Right ventricle myocardium superior (tissue), 1 donor: ENCODE data around the gene B3GNT3. TPM values are rescaled to one million over a fixed set of nuclear protein-coding genes. Genes with fewer than 3 reads are reported as not detected.

Experiments
- ATAC-seq: fragments of 200-7000 bp; cut with Tn5 transposase; one replicate; pipeline ENCODE4 v1.9.1; 2020; ENCODE audit warnings: mild to moderate bottlenecking; ENCODE audit not compliant: poor library complexity
- DNase-seq: peaks from one replicate; pipeline ENCODE4 v3.0.0-alpha.2; 2020
- intact Hi-C: fragments of 100-400 bp; cut with DNase I; formaldehyde crosslinking; loops from one replicate; pipeline ENCODE4 v1.11.2; 2022
- total RNA-seq: library from RNA; stranded (reverse); fragmentation: NEBNext Ultra II Directional; extraction: Animal tissue kit (Norgen Biotek cat#: 25700); gene quantifications from one replicate; pipeline ENCODE4 v1.2.1, GENCODE V29; 2021
- donor health status: DM: no; HTN: yes; CAD: no; lungs with severe emphysema.

B3GNT3 gene
- total RNA-seq, 1 donor from 2014 or later, result not detected

DNA sequence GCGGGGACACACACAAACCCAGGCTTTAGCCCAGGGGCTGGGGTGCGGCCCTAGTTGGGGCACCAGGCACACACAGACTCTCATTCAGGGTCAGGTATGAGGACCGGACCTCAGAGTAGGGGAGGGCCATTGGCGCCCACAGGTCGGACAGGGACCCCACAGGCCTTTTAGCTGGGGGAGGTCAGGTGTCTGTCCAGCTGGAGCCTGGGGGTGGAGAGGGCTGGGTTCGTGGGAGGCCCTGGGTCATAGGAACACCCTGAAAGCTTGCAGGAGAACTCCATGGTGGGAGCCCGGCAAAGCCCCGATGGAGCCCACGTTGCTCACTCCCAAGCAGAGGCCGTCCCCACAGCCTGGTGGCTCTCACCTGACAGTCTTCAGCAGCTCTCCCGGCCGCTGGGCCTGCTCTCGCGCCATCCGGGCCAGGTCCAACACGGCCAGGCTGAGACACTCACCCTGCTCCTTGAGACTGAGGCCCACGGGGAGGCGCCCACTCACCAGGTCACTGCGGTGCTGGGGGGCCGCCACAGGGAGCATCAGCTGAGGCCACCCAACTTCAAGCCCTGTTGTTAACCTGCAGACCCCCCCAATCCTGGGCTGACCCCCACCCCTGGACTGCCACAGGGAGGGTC is 47.8 kb downstream of the B3GNT3 start:
- DNase-seq, result no peak
- no peak for ATAC-seq
- intact Hi-C loops, result no loop called here

DNA sequence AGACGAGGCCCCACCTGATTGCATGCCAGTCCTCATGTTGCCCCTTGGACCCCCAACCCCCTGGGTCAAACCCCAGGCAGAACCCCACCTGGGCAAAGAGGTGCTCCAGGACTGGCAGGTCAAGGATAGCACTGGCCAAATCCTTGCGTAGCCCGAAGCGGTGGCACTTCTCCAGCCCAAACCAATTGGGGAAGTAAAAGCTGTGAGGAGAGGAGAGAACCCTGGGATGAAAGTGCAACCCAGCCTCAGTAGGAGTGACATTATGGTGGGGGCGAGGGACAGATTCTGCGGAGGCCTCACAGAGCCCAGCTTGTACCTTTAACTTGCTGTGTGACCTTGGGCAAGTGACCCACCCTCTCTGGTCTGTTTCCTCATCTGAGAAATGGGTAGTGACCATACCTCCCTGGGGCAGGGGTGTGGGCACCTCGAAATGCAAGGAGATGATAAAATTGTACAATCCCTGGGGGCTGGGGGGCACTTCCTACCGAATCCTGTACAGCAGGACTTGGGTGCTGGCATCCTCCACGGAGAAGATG is 48.4 kb downstream of the B3GNT3 start:
- DNase-seq (no peak), ATAC-seq (no peak)
- intact Hi-C loops, result no loop called here

DNA sequence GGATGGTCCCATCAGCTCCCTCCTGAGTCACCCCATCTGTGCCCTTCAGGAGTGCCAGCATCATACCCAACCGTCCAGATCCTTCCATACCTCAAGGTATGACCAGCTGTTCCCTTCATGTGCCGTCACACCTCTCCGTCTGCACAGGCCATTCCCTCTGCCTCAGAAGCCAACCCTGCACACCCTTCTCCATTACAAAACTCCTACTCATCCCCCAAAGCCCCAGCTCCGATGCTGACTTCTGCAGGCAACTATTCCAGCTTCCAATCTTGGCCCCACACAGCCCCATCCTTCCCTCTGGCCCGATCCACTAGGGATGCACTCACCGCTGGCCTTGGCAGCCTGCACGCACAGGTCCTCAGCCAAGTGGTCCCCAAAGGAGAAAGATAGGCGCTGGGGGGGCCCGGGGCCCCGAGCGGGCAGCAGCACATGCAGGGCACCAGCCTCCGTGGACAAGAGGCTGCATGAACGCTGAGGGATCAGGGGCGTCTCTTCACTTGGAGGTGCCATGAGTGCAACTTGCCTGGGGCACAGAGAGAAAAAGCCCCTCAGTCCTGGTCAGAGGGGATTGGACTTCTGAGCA is 49.1 kb downstream of the B3GNT3 start:
- intact Hi-C loops, result no loop called here
- DNase-seq (no peak), ATAC-seq (no peak)

DNA sequence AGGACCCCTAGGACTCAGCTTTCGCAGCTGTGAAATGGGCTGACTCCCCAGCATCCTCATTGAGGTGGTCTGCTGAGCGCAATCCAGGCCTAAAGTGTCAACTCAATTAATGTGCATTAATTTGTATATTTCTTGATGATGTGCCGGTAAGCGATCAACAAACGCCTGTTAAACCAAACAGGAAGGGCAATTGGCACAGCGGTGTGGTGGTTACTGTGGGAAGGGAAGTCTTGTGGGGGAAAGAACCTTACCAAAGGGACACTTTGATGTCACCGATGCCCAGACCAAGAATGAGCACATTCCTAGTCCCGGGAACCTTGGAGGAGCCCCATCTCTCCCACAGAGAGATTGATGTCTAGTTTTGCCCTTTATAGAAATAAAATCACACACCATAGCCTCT is 51.2 kb downstream of the B3GNT3 start:
- ATAC-seq (no peak), DNase-seq (no peak)
- intact Hi-C loops, result no loop called here

DNA sequence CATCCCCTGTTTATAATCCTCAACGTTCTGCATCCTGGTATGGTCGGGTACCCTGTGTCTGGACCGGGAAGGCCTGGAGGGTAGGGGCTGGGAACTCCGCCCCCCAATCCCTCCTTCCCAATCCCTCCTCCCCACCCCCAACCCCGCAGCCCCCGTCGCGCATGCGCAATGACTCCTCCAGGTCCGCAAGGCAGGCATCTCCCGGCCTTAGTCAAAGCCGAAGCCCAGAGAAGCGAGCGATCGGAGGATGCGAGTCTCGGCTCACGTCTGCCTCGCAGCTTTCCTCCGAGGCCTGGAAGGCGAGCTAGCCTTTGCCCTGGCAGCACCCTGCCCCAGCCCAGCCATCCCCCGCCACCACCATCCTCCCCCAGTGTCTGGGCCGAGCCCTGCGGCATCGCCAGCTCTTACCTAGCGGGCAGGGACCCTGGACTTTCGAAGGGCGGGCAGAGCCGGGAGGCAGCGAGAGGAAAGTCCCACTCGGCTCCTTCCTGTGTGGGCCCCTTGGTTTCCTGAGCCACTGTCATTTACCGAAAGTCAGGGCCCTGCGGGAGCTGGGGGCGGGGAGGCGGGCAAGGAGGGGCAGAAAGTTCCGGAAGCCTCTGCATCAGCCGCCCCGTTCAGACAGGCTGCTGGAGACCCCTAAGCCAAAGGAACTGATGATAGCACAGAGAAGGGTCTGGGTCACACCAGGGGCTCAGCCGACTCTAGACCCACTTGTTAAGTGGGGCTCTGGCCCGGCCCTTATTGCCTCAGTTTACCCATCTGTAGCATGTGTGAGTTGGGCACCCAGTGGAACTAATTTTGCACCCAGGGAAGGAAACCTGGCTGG is 52.8 kb downstream of the B3GNT3 start, which contains the start of gene JAK3:
TSS of gene JAK3 (minus strand) at position 445 of the 829 bp plus-strand sequence. CDS start 3,565 bp downstream, outside the sequence.
- intact Hi-C loops, result no loop called here
- ATAC-seq (peak; percentile 77), DNase-seq (peak; percentile 74)

DNA sequence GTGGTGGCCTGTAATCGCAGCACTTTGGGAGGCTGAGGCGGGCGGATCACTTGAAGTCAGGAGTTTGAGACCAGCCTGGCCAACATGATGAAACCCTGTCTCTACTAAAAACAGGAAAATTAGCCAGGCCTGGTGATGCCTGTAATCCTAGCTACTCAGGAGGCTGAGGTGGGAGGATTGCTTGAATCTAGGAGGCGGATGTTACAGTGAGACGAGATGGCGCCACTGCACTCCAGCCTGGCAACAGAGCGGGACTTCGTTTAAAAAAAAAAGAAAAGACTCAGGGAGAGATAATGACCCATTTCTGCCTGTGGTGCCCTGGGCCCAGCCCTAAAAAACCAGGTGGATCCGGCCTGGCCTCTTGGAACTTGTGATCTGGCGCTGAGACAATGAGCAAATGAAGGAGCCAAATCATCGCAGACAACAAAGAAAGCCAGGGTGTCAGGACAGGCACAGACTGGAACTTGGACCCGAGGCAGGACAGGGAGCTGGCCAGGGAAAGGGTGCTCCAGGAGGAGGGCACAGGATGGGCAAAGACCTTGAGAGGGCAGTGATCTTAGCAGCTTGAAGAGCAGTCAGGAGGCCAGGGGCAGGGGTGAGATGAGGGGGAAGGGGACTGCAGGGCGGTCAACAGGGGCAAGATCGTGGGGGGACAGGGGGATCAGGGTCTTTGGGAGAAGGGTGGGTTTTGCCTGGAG is 53.8 kb downstream of the B3GNT3 start:
- no peak for ATAC-seq

DNA sequence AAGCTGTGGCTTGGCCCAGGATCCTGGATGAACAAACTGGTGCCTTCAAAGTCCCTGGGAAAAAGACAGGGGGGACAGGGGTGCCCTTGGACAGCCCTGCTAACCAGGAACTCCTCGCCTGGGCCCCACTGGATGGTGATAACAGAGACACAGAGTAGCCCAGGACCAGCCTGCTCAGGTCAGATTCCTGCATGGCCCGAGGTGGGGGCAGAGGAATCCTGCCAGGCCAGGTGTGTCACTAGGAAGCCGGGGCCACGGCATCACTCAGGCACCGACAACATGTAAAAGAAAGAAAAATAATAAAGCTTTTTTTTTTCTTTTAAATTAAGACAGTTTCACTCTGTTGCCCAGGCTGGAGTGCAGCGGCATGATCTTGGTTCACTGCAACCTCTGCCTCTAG is 59.1 kb downstream of the B3GNT3 start:
- DNase-seq (no peak), ATAC-seq (no peak)
- intact Hi-C loops, result loop anchor here (10.0 kb wide), 1 partner anchor 139 kb away; the partner anchor contains the start of gene MAP1S

More for the DNA sequence above, 53.8 kb downstream of the B3GNT3 start:
- no peak for DNase-seq
- intact Hi-C loops, result no loop called here

DNA sequence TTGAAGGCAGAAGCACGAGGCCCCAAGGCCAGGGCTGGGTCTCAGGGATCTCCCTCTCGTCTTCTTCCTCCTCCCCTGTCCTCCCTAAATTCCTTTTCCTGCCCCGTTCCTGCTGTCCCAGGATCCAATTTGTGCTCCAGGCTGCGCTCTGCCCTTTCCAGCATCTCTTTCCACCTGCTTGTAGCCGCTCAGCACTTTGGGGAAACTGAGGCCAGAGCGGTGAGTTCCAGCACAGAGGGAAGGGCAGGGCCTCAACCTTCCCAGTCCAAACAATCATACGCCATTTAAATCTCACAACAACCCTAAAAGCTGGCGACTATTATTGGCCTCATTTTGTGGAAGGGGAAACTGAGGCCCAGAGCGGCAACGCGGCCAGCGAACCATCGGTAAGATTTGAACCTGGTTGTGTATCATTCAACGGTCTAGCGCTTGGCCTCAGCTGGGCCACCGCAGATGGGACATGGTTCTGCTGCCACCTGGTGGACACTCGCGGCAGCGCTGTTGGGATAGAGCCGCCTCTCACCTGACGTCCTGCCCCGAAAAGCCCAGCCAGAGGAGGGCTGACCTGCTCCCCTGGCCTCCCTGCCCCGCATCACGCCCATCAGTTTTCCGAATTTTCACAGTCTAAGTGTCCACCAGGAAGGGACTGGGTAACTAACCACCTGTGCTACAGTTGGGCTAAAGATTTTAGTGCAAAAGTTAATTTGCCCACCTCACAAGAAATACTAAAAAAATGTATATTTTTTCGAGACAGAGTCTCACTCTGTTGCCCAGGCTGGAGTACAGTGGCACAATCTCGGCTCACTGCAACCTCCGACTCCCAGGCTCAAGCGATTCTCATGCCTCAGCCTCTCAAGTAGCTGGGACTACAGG is 60.6 kb downstream of the B3GNT3 start:
- peak; percentile 57 for ATAC-seq
- peak; percentile 92 for DNase-seq
- intact Hi-C loops, result loop anchor here (10.0 kb wide), 1 partner anchor 141 kb away; the partner anchor contains the start of gene MAP1S

DNA sequence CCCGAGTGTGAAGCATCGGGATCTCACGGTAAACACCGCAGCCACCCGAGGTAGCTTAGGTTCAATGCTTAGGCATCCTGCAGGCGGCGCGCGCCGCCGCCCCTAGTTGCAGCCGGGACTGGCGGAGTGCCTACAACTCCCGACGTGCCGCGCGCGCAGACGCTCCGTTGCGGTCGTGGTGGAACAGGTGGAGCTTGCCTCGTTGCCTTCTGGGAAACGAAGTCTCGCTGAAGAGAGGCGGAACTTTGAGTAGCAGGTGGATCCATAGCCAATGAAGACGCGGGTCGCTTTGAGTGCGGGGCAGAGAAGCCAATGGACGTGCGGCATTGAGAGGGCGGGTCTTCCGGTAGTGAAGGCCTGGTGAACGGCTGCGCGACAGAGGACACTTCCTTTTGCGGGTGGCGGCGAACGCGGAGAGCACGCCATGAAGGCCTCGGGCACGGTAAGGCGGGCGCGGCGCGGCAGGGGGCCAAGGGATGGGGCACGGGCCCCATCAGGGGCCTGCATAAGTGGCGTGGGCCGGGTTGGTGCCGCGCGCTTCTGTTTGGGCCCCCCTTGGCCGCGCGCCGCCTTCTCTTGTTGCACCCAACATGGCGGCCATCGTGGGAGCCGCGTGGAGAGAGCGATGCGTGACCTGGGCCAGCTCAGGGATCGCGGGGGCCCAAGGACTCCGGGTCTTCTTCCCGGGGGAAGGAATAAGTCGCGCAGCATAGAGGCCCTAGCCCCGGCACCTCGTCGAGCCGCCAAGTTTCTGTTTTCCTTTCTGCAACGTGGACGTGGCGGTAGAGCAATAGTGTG is 64.8 kb downstream of the B3GNT3 start, which contains the start of gene RPL18A:
TSS of gene RPL18A (plus strand) at position 378 of the 798 bp plus-strand sequence. CDS start at position 425, 47 bp downstream.
- ATAC-seq (peak; percentile 97), DNase-seq (peak; percentile 99)
- intact Hi-C loops, result loop anchor here (5.0 to 10.0 kb wide), 3 partner anchors 78 to 145 kb away; partner anchors contain the start of gene MAP1S

DNA sequence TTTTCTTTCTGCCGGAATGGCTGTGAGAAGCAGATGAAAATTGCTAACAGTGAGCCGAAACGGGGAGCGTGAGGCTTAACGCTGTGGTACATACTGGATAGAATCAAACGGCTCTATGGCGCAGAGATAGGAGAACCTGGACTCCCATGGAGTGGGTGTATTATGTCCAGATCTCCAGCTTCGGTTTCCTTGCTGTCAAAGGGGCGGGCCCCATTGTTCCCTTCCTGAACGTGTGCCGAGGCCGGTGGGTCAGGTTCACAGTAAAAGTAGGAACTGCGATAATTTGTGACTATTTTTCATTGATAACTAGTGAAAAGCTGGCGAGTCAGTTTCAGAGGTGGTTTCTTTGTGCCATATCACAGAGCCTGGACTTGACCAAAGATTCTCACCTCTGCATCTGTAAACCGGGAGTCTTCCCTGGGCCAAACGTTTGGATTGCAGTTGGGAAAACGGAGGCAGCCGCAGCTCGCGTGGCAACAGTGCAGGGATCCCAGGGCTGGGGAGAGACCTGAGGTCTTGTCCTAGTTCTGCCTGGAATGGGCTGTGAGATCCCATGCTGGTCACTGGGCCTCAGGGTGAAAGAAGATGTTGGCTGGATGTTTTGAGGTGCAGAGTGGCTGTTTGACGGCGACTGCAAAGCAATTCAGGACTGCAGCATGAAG is 65.5 kb downstream of the B3GNT3 start:
- DNase-seq (no peak), ATAC-seq (no peak)
- intact Hi-C loops, result loop anchor here (5.0 to 10.0 kb wide), 2 partner anchors 77 to 134 kb away; no protein-coding TSS in a partner anchor

DNA sequence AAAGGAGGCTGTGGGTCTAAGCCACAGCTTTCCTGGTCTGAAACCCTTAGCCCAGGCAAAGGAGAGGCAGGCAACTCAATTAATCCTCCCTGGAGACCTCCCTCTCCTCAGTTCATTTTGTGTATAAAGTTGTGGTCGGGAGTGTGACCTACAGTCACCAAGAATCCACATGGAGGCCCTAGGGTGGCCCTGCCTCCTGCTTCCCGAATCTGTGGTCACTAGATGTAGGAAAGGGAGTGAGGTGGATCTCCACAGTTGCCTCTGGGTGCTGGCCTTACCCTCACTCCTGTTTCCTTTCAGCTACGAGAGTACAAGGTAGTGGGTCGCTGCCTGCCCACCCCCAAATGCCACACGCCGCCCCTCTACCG is 66.0 kb downstream of the B3GNT3 start:
- no peak for ATAC-seq
- DNase-seq, result no peak
- intact Hi-C loops, result loop anchor here (5.0 to 10.0 kb wide), 2 partner anchors 76 to 134 kb away; no protein-coding TSS in a partner anchor

DNA sequence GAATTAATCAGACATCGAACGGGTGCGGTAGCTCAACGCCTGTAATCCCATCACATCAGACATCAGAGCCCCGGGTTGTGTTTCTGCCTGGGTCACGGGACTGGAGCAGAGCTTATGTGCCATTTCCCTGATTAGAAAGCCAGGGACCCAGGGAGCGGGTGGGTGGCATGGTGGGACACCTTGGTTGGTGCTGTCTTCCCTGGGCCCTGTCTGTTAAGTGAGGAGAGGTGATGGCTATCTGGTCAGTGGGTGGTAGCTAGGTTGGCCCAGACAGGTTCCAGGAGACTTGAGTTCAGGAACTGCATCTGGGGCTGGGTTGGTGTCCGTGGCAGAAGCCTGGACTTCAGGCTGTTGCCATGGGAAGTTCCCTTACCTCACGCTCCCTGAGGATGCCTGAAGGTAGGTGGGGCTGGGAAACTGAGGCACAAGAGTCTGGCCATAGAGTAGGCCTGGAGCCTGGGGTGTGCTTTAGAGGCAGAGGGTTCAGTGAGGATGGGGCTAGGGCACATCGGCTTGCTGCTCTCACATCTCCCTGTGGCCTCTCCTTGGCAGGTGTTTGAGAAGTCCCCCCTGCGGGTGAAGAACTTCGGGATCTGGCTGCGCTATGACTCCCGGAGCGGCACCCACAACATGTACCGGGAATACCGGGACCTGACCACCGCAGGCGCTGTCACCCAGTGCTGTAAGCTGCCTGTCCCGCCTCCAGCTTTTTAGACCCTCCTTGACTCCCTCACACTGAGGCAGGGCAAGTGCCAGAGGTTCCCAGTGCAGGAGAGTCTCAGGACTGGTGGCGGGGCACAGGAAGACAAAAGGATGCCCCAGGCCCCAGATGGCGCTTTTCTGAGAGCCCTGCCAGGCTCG is 66.8 kb downstream of the B3GNT3 start:
- intact Hi-C loops, result loop anchor here (5.0 to 10.0 kb wide), 2 partner anchors 76 to 133 kb away; no protein-coding TSS in a partner anchor
- no peak for DNase-seq

DNA sequence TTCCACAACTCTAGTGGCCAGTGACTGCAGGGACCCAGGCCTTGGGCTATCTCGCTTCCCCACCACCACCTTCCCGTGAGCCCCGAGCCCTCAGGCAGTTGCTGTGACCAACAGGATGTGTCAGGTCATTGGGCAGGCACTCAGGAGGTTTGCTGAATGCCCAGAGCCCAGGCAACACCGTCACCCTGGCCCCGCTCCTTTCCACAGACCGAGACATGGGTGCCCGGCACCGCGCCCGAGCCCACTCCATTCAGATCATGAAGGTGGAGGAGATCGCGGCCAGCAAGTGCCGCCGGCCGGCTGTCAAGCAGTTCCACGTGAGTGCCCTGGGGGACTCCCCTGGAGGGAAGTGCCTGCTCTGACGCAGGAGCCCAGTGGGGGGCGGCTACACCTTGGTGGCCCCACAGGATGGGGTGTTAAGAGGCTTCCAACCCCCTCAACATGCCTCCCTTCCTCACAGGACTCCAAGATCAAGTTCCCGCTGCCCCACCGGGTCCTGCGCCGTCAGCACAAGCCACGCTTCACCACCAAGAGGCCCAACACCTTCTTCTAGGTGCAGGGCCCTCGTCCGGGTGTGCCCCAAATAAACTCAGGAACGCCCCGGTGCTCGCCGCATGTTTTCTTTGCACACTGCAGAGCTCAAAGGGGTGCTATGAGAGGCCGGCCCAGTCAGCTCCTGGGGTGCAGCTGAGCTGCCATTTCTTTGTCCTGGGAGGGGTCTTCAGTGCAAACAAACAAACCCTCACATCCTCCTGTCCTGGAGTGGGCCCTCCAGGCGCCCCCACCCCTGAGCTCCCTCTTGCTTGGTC is 68.0 kb downstream of the B3GNT3 start:
- intact Hi-C loops, result loop anchor here (5.0 to 10.0 kb wide), 2 partner anchors 74 to 132 kb away; no protein-coding TSS in a partner anchor
- DNase-seq (no peak), ATAC-seq (no peak)

More for the DNA sequence above, 66.8 kb downstream of the B3GNT3 start:
- ATAC-seq, result no peak
